WI38 (cell line): ENCODE data around the gene CENPT.
"Not testable (repeated sequence)": the region's sequence is repeated elsewhere in the genome, so short reads cannot be mapped to it uniquely, and the experiment has no call there.

Experiments
- H3K4me3 ChIP-seq: 2 replicates; pipeline ENCODE4 v1.5.1; 2011; ENCODE audit warnings: low read depth, mild to moderate bottlenecking, control low read depth, low read length
- TF ChIP-seq, protein P1 (sequence below): IDR thresholded peaks from 2 replicates; pipeline ENCODE4 v1.5.1; 2012; ENCODE audit warnings: low read depth, mild to moderate bottlenecking, control low read depth, low read length

The CENPT gene

DNA sequence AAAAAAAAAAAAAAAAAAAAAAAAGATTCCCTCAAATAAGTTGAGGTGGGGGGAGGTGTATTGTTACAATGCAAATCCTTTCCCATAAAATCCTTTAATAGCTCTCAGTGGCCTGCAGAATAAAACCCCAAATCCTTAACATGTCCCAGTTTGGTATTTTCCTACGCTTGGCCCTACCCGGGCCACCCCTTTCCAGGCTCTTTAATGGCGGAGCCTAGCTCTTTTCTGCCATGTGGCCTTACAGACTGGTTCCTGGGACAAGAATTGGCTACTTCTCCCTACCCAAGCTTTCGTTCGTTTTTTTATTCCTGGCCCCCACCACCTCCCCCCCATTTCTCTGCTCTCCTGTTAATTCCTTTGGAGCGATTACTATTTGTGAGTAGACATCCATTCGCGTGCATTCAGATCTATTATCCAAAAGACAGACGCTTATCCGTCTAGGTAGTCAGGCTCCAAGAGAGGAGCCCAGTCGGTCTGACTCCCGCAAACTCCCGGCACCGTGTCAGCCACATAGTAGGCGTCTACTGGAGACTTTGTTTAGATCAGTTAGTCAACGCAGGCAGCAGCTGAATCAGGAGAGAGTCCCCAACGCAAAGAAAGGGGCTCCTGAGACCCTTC lies 6.2 kb downstream of the CENPT start:
- H3K4me3 ChIP-seq = peak overlapping the region; percentile 79; the same call in 1 of the 2 replicates

DNA sequence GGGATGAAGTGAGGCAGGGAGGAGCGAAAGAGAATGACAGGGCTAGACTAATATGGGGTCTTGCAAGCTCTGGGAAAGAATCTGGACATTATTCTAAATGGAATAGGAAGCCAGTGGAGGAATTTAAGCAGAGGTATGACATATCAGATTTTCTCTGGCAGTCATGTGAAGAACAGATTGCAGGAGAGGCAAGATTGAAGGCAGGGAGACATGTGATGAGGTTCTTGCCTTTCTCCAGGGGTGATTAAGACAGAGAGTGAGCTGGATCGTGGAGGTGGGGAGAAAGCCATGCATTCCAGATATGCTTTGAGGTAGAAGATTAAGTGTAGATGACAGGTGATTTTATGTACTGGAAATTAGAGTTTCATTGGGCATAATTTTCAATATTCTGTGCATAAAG lies 9.7 kb downstream of the CENPT start:
- H3K4me3 ChIP-seq = no peak overlapping the region
- TF ChIP-seq, protein P1, sequence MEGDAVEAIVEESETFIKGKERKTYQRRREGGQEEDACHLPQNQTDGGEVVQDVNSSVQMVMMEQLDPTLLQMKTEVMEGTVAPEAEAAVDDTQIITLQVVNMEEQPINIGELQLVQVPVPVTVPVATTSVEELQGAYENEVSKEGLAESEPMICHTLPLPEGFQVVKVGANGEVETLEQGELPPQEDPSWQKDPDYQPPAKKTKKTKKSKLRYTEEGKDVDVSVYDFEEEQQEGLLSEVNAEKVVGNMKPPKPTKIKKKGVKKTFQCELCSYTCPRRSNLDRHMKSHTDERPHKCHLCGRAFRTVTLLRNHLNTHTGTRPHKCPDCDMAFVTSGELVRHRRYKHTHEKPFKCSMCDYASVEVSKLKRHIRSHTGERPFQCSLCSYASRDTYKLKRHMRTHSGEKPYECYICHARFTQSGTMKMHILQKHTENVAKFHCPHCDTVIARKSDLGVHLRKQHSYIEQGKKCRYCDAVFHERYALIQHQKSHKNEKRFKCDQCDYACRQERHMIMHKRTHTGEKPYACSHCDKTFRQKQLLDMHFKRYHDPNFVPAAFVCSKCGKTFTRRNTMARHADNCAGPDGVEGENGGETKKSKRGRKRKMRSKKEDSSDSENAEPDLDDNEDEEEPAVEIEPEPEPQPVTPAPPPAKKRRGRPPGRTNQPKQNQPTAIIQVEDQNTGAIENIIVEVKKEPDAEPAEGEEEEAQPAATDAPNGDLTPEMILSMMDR = no peak

More for the DNA sequence above, 6.2 kb downstream of the CENPT start:
- TF ChIP-seq, protein P1 = no peak

DNA sequence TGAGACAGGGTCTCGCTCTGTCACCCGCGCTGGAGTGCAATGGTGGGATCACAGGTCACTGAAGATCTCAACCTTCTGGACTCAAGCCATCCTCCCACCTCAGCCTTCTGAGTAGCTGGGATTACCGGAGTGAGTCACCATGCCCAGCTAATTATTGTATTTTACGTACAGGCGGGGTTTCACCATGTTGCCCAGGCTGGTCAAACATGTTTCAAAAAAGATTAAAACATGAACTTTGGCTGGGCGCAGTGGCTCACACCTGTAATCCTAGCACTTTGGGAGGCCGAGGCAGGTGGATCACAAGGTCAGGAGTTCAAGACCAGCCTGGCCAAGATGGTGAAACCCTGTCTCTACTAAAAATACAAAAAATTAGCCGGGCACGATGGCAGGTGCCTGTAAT lies 10.3 kb downstream of the CENPT start:
- H3K4me3 ChIP-seq = not testable (repeated sequence)

DNA sequence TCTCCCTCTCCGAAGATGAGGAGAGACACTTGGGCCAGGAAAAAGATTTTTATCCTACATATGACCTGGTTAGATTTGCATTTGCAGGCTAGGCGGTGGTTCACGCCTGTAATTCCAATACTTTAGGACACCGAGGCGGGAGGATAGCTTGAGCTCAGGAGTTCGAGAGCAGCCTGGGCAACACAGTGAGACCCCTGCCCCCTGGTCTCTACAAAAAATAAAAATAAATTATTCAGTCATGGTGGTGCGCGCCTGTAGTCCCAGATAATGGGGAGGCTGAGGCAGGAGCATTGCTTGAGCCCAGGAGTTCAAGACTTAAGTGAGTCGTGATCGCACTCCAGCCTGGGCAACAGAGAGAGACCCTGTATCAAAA lies 13.3 kb downstream of the CENPT start:
- H3K4me3 ChIP-seq = no peak overlapping the region
- TF ChIP-seq, protein P1 = no peak

DNA sequence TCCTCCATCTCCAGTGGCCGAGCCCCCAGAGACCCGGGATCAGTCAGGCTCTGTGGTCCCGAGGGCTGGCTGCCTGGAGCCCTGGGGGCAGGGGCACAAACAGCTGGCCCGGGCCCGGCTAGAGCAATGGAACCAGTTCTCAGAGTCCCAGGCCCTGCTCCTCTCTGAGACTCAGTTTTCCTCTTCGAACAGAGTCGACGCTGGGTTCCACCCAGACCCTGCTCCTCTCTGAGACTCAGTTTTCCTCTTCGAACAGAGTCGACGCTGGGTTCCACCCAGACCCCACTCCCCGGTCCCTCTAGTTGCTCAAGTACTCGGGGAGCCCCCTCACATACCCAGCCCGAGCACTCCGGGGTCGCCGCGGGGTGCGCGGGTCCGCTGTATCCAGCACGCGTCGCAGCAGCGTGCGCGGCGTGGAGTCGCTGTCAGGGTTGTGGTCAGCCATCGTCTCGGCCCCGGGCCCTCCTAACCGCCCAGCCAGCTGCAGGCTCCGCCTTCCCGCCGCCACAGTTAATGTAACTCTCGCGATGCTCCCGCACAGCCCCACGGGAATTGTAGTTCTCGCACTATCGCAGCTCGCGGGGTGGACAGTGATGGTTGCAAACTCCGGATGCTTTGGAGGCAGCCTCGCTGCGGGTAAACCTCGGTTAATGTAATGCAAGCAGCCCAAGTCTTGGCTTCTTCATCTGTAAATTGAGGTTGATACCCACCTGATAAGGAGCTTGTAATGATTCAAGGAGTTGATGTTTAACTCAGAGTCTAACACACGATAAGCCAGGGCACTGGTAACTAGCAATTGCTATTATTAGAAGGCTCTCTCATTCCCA lies 13.9 kb downstream of the CENPT start:
- H3K4me3 ChIP-seq = peak overlapping the region; percentile 73
- TF ChIP-seq, protein P1 = no peak

DNA sequence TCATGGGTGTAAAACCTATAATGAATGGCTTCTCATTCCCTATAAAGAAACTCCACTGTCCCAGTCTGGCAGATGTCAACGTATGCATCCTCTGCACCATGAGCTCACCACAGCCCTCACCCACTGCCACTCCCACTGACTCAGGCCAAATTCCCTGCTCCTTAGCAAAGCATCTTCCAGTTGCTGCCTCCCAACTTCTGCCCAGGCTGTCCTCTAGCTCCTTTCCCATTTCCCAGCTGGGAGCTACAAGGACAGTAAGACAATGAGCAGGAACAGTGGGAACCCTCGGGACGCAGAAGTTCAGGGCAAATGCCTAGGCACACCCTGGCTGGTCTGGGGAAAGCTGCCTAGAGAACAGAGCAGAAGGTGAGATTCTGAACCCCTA lies 14.5 kb downstream of the CENPT start:
- TF ChIP-seq, protein P1 = no peak

DNA sequence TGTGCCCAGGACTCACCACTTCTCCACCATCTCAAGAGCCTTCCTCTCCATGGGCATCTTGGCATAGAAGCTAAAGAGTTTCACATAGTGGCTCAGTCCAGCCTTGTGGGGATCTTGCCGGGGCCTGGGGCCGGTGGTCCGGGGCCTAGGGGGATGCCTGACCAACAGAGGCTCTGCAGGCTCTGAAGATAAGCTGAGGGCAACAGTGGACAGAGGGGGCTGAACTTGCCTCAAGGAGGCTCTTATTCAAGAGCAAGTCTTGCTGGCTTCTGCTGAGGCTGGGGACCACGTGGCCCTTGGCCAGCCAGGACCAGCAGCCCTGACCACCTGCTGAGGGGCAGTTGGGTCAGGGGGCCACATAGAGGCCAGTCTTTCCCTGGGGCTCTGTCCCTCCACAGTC lies 18.8 kb downstream of the CENPT start:
- H3K4me3 ChIP-seq = no peak overlapping the region
- TF ChIP-seq, protein P1 = no peak

More for the DNA sequence above, 14.5 kb downstream of the CENPT start:
- peak overlapping the region; percentile 73 for H3K4me3 ChIP-seq
